Mesodermal cell (in vitro differentiated cells): Measurements from ENCODE around the gene GABRD.

Experiments used
- H3K27ac ChIP-seq: 2 replicates; pipeline ENCODE4 v1.7.0; 2013; ENCODE audit warnings: mild to moderate bottlenecking, low read depth, low read length, moderate library complexity; ENCODE audit not compliant: severe bottlenecking
- H3K36me3 ChIP-seq: 2 replicates; pipeline ENCODE4 v1.7.1; 2013; ENCODE audit warnings: mild to moderate bottlenecking, low read length, moderate library complexity; ENCODE audit not compliant: control insufficient read depth, insufficient read depth
- H3K4me1 ChIP-seq: one replicate; pipeline ENCODE4 v1.7.1; 2013; ENCODE audit warnings: mild to moderate bottlenecking, low read length; ENCODE audit not compliant: insufficient read depth, control insufficient read depth, poor library complexity, severe bottlenecking
- H3K4me3 ChIP-seq: 2 replicates; pipeline ENCODE4 v1.7.0; 2013; ENCODE audit warnings: low read length, control low read depth, mild to moderate bottlenecking; ENCODE audit not compliant: insufficient read depth, poor library complexity, severe bottlenecking; ENCODE audit errors: extremely low read depth
- H3K9me3 ChIP-seq: 2 replicates; pipeline ENCODE4 v1.7.1; 2013; ENCODE audit warnings: mild to moderate bottlenecking, low read length, moderate library complexity; ENCODE audit not compliant: control insufficient read depth
- WGBS, 2 experiments: methylation state at CpG; one replicate each; pipeline ENCODE4 v1.1.5; 2013; ENCODE audit warnings: missing lambda C conversion rate in 2 of 2; ENCODE audit not compliant: insufficient coverage in 2 of 2; 5-methylcytosine and 5-hydroxymethylcytosine counted together

GABRD gene

DNA sequence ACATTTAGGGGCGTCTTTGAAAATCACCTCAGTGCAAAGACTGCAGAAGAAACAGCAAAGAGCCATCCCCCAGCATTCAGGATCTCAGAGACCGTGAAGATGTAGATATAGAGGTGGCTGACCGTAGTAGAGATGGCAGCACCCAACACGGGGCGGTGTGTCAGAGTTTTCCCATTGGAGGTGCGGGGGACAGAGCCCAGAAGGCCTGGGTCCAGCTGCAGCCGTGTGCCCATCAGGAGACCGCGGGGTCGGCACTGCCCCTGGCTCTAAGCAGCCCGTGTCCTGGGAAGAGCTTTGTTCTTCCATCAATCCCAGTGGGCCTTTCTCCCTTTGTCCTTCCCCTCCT is 1.1 kb downstream of the GABRD start:
- no peak overlapping the region for H3K27ac ChIP-seq
- H3K36me3 ChIP-seq, result no peaks in the 10 kb centered on the region
- H3K4me1 ChIP-seq, result no peaks in the 10 kb centered on the region
- WGBS, 2 experiments, result 88 to 92% methylated on average over 10 to 11 of the region's 11 CpGs
- H3K9me3 ChIP-seq, result no peaks in the 10 kb centered on the region
- no peak overlapping the region for H3K4me3 ChIP-seq

DNA sequence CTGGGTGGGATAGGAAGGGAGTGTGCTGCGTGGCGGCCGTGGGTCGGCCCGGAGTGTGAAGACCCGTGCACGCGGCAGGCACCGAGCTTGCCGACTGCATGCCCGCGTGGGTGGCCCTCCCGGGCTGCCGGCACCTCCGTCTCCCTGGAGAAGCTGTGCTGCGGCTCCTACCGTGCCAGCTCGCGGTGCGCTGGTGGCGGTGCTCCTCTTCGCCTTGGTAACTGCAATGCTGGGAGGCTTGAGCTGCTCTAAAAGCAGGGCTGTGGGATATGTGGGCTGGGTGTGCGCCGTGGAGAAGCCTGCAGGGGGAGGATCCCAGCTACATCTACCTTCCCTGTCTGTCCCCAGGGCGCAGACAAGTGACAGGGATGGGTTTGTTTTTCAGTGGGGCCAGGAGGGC is 2.4 kb downstream of the GABRD start:
- H3K4me3 ChIP-seq, result no peak overlapping the region
- no peak overlapping the region for H3K27ac ChIP-seq
- H3K4me1 ChIP-seq, result no peaks in the 10 kb centered on the region
- no peaks in the 10 kb centered on the region for H3K9me3 ChIP-seq
- WGBS, 2 experiments, result 91 to 92% methylated on average over 11 to 22 of the region's 25 CpGs
- H3K36me3 ChIP-seq, result no peaks in the 10 kb centered on the region

DNA sequence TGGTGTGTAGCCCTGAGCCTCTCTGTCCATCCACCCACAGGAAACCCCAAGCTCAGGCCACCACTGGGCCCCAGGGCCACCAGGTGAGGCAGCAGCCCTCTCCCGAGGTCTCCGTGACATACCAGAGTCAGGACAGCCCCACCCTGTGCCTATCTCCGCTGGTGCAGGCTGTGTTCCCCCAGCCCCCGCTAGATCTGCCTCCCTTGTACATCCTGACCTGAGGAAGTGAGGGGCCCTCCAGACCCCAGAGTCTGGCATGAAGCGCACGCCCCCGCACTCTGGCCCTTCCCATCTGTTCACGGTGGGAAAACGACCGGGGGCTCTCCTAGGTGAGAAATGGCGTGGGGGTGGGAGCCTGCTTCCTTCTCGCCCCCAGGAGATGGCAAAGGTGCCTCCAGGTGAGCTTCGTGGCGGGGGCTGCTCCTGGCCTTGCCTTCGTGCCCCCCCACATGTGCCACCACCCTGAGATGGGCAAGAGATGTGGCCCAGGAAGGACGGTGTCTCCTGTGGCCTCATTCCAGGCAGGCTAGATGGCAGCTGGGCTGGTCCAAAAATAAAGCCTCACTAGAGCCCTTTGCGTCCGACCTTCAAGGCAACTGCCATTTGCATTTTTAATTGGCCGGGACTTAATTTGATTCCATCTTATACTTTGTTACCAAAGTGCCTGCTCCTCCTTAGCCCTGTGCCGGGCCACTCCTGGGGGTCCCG is 3.1 kb downstream of the GABRD start:
- H3K4me3 ChIP-seq, result no peak overlapping the region
- 79 to 80% methylated on average over 17 to 18 of the region's 21 CpGs for WGBS, 2 experiments
- no peak overlapping the region for H3K27ac ChIP-seq
- no peaks in the 10 kb centered on the region for H3K9me3 ChIP-seq
- H3K4me1 ChIP-seq, result no peaks in the 10 kb centered on the region
- no peaks in the 10 kb centered on the region for H3K36me3 ChIP-seq

DNA sequence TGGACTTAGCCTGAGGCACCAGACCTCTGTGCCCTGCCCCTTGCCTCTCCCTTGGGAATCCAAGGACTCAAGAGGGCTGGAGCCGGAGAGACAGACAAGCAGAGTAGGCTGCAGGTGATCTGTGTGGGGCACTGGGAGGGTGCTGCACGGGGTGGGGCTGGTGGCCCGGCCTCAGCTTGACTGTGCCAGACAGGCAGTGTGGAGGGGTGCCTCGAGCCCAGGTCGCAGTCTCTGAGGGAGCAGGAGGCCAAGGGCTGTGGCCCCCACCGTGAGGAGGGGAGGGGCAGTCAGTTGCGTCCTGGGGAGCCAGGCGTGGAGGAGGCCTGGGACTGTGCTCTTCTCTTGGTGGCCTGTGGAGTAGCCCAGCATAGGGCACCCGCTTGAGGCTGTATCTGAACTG is 4.0 kb downstream of the GABRD start:
- 85 to 93% methylated on average over 8 to 9 of the region's 9 CpGs for WGBS, 2 experiments
- H3K36me3 ChIP-seq, result no peaks in the 10 kb centered on the region
- no peaks in the 10 kb centered on the region for H3K4me1 ChIP-seq
- H3K27ac ChIP-seq, result no peak overlapping the region
- H3K4me3 ChIP-seq, result no peak overlapping the region
- H3K9me3 ChIP-seq, result no peaks in the 10 kb centered on the region

DNA sequence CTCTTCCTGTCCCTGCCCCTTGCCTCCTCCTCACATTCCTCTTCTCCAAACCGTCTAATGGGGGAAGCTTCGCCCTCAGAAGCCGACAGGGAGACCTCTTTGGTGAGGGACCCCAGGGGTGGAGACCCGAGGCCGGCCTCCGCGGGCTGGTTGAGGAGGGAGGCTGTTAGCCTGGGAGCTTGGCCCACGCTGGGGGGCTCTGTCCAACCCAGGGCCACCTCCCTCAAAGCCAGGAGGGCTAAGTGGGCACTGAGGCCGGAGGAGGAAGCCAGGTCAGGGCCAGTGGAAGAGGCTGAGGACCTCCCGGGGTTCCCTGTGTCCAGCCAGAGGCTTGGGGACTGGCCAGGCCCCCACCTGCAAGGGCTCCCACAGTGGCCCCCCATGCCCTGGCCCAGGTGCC is 5.3 kb downstream of the GABRD start:
- no peaks in the 10 kb centered on the region for H3K4me1 ChIP-seq
- H3K9me3 ChIP-seq, result no peaks in the 10 kb centered on the region
- WGBS, 2 experiments, result 94 to 96% methylated on average over 6 to 9 of the region's 10 CpGs
- H3K4me3 ChIP-seq, result no peak overlapping the region
- H3K27ac ChIP-seq, result no peak overlapping the region
- no peaks in the 10 kb centered on the region for H3K36me3 ChIP-seq

DNA sequence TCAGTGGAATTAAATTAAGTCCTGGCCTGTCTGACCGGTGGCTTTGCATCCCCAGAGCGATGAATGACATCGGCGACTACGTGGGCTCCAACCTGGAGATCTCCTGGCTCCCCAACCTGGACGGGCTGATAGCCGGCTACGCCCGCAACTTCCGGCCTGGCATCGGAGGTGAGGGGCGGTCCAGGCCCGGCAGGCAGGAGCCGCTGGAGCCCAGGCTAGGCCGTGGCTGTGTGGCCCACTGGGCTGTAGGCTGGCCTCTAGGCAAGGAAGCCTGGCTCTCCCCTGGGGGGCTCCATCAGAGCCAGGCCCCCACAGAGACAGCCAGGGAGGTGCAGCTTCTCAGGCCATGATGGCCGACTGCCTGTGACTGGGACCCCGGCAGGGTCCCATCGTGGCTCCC is 5.7 kb downstream of the GABRD start:
- 87 to 93% methylated on average over 18 of the region's 18 CpGs for WGBS, 2 experiments
- Histone ChIP-seq H3K27ac (no peak overlapping the region), H3K36me3 (no peaks in the 10 kb centered on the region), H3K9me3 (no peaks in the 10 kb centered on the region), H3K4me3 (no peak overlapping the region), H3K4me1 (no peaks in the 10 kb centered on the region)

DNA sequence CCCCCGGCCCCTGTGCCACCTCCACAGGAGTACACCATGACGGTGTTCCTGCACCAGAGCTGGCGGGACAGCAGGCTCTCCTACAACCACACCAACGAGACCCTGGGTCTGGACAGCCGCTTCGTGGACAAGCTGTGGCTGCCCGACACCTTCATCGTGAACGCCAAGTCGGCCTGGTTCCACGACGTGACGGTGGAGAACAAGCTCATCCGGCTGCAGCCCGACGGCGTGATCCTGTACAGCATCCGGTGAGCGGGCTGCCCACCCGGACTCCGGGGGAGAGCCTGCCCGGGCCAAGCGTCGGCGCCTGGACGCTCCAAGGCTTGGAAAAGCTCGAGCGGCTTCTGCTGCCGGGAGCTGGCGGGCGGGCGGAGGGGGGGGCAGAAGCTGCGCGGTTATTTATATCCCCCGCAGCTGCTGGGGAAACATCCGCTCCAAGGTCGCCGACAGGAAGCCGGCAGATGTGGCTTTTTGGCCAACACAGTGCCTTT is 6.4 kb downstream of the GABRD start:
- H3K36me3 ChIP-seq, result no peaks in the 10 kb centered on the region

DNA sequence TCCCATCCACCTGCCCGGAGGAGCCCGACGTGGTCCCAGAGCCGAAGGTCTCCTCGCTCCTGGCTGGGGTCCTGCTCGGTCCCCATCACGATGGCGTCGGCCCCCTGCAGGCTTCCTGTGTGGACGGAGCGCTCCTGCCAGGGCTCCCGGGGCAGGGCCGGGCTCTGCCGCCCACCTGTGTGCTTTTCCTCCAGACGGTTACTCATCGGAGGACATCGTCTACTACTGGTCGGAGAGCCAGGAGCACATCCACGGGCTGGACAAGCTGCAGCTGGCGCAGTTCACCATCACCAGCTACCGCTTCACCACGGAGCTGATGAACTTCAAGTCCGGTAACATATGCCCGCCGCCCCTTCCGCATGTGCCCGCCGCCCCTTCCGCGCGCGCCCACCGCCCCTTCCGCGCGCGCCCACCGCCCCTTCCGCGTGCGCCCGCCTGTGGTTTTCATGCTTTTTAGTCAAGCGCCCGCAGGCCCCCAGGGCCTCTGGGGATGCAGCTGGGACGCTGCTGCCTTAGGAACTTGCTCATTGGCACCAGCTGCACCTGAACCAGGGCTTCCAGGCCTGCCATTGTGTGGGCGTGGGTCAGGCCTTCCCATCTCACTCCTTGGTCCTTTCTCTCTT is 8.9 kb downstream of the GABRD start:
- no peaks in the 10 kb centered on the region for H3K36me3 ChIP-seq
- H3K9me3 ChIP-seq, result no peaks in the 10 kb centered on the region
- no peak overlapping the region for H3K4me3 ChIP-seq
- no peaks in the 10 kb centered on the region for H3K4me1 ChIP-seq
- 89 to 93% methylated on average over 45 of the region's 46 CpGs for WGBS, 2 experiments
- H3K27ac ChIP-seq, result no peak overlapping the region

More for the DNA sequence above, 6.4 kb downstream of the GABRD start:
- Histone ChIP-seq H3K9me3 (no peaks in the 10 kb centered on the region), H3K27ac (no peak overlapping the region), H3K4me1 (no peaks in the 10 kb centered on the region), H3K4me3 (no peak overlapping the region)
- 91 to 95% methylated on average over 29 to 32 of the region's 39 CpGs for WGBS, 2 experiments

DNA sequence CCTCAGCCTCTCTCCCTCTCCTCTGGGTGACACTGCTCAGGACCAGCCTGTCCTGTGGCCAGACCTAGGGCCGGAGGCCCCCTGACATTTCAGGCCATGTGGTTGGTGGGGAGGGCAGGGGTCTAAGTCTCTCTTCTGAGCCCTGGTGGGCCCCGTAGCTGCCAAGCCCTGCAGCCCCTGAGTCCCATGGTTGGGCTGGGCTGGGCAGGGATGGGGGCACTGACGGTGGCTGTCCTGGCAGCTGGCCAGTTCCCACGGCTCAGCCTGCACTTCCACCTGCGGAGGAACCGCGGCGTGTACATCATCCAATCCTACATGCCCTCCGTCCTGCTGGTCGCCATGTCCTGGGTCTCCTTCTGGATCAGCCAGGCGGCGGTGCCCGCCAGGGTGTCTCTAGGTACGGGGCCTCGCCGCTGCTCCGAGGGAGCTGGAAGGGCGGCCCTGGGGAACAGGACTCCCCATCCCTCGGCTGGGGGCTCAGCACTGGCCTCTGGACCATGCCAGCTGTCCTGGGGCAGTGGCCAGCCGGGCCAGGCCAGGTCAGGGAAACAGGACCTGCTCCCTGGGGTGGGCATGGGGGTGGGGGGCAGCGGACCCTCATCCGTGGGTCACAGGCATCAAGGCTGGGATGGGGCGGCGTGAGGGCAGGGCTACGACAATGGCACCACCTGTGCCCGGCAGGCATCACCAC is 9.9 kb downstream of the GABRD start:
- H3K27ac ChIP-seq, result no peak overlapping the region
- H3K4me1 ChIP-seq, result no peaks in the 10 kb centered on the region
- no peaks in the 10 kb centered on the region for H3K36me3 ChIP-seq
- H3K4me3 ChIP-seq, result no peak overlapping the region
- no peaks in the 10 kb centered on the region for H3K9me3 ChIP-seq
- WGBS, 2 experiments, result 94 to 97% methylated on average over 20 to 24 of the region's 26 CpGs

DNA sequence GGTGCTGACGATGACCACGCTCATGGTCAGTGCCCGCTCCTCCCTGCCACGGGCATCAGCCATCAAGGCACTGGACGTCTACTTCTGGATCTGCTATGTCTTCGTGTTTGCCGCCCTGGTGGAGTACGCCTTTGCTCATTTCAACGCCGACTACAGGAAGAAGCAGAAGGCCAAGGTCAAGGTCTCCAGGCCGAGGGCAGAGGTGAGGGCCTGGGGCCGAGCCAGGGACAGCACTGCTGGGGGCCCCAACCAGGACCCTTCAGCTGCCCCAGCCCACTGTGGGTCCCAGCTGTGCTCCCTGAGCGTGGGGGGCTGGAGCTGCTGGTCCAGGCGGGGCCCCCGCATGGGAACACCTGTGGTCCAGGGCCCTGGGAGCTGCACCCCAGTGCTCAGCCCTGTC is 10.4 kb downstream of the GABRD start:
- Histone ChIP-seq H3K9me3 (no peaks in the 10 kb centered on the region), H3K27ac (no peak overlapping the region), H3K36me3 (no peaks in the 10 kb centered on the region), H3K4me3 (no peak overlapping the region), H3K4me1 (no peaks in the 10 kb centered on the region)
- WGBS, 2 experiments, result 92 to 93% methylated on average over 12 to 15 of the region's 15 CpGs
